Measurements from ENCODE around the gene LRRFIP2. TPM values are rescaled to one million over a fixed set of nuclear protein-coding genes. Genes with fewer than 3 reads are reported as not detected.
"Not testable (repeated sequence)": the region's sequence is repeated elsewhere in the genome, so short reads cannot be mapped to it uniquely, and the experiment has no call there.

The LRRFIP2 gene
- 42.8 TPM for total RNA-seq

DNA sequence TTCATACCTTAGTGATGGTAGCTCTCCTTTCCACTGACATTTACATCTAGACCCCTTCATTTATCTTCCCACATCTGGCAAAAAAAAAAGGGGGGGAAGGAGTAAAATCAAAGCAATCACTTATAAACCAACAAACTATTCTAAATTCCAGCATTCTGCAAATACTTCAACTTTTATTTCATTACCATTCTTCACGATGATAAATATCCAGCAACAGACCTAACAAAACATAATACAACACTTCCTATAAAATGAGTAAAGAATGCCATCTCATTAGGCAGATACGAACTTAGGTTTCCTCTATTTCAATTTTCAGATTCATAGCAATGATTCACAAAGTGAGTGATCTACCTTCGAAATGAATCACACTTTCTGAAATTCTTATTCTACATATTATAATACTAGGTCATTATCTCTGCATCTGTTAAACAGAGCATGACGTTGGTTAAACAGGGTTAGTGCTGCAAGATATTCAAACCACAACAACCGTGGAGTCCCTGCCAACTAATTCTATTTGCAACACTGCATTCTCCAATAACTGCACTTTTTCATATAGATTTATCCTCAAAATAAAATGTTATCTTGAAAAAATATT, at the start of gene LRRFIP2:
LRRFIP2 (minus strand) TSS at position 51 of the 595 bp plus-strand sequence. CDS start 25,599 bp downstream, outside the sequence.
- peaks cover 1 to 6% of the 10 kb centered on the region in 2 donors for H3K36me3 ChIP-seq
- H3K4me1 ChIP-seq = peaks cover 6 to 25% of the 10 kb centered on the region in 2 donors
- DNase-seq (ENCODE audit: low spot score in 2 of 2) = no peak
- peak within 1 kb of the TSS; percentile 96 to 98 for H3K27ac ChIP-seq
- H3K4me3 ChIP-seq = peak within 1 kb of the TSS; percentile 85 to 88
- H3K27me3 ChIP-seq = no peaks in the 10 kb centered on the region
- H3K9me3 ChIP-seq = no peaks in the 10 kb centered on the region
- TF ChIP-seq, protein P1, sequence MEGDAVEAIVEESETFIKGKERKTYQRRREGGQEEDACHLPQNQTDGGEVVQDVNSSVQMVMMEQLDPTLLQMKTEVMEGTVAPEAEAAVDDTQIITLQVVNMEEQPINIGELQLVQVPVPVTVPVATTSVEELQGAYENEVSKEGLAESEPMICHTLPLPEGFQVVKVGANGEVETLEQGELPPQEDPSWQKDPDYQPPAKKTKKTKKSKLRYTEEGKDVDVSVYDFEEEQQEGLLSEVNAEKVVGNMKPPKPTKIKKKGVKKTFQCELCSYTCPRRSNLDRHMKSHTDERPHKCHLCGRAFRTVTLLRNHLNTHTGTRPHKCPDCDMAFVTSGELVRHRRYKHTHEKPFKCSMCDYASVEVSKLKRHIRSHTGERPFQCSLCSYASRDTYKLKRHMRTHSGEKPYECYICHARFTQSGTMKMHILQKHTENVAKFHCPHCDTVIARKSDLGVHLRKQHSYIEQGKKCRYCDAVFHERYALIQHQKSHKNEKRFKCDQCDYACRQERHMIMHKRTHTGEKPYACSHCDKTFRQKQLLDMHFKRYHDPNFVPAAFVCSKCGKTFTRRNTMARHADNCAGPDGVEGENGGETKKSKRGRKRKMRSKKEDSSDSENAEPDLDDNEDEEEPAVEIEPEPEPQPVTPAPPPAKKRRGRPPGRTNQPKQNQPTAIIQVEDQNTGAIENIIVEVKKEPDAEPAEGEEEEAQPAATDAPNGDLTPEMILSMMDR (IDR thresholded peaks at IDR 0.05) = no peak
- intact Hi-C loops (cut with DNase I) = no loop called here

- TF ChIP-seq, protein P1 (IDR thresholded peaks at IDR 0.05) = no peak
- Histone ChIP-seq H3K4me1 (no peaks in the 10 kb centered on the region), H3K36me3 (no peaks in the 10 kb centered on the region), H3K27ac (no peak overlapping the region), H3K4me3 (no peak overlapping the region), H3K27me3 (no peaks in the 10 kb centered on the region), H3K9me3 (no peaks in the 10 kb centered on the region)
- intact Hi-C loops (cut with DNase I) = no loop called here
- no peak for DNase-seq (ENCODE audit: low spot score in 2 of 2)
Observed at GRCh38 chr3:37223576-37223975, 49.2 kb upstream of the LRRFIP2 start.

- TF ChIP-seq, protein P1 (IDR thresholded peaks at IDR 0.05) = no peak
- Histone ChIP-seq H3K27me3 (no peaks in the 10 kb centered on the region), H3K27ac (no peak overlapping the region), H3K36me3 (no peaks in the 10 kb centered on the region), H3K4me1 (no peaks in the 10 kb centered on the region), H3K9me3 (no peaks in the 10 kb centered on the region), H3K4me3 (no peak overlapping the region)
- DNase-seq (ENCODE audit: low spot score in 2 of 2) = no peak
- intact Hi-C loops (cut with DNase I) = no loop called here
Observed at GRCh38 chr3:37223141-37223558, 48.8 kb upstream of the LRRFIP2 start.

- H3K27ac ChIP-seq; H3K27me3 ChIP-seq; DNase-seq (ENCODE audit: low spot score in 2 of 2); H3K36me3 ChIP-seq; H3K9me3 ChIP-seq; H3K4me1 ChIP-seq; H3K4me3 ChIP-seq; intact Hi-C loops (cut with DNase I): not testable (repeated sequence)
Observed at GRCh38 chr3:37222542-37222941, 48.2 kb upstream of the LRRFIP2 start.

DNA sequence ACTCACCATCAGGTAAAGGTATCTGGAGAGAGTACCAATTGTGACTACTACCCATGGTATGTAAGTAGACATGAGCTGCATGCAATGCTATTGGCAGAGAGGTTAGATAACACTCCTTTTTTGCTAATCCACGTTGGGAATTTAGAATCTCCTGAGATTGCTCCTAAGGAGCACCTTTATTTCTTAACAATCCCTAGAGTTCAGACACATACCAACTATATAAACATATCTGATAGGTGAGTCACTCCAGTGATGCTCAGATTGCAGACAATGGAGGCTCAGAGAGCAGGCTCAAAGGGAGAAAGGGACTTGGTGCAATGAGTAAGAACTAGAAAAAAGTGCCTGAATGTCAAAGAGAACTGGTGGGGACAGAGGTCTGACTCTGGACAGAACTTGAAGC, 47.0 kb upstream of the LRRFIP2 start:
- no peaks in the 10 kb centered on the region for H3K36me3 ChIP-seq
- no peak overlapping the region for H3K27ac ChIP-seq
- peak in 1 of 2 donors; percentile 4 for DNase-seq (ENCODE audit: low spot score in 2 of 2)
- H3K27me3 ChIP-seq = no peaks in the 10 kb centered on the region
- H3K4me3 ChIP-seq = no peak overlapping the region
- H3K4me1 ChIP-seq = no peaks in the 10 kb centered on the region
- H3K9me3 ChIP-seq = no peaks in the 10 kb centered on the region
- TF ChIP-seq, protein P1 (IDR thresholded peaks at IDR 0.05) = no peak
- intact Hi-C loops (cut with DNase I) = no loop called here

DNA sequence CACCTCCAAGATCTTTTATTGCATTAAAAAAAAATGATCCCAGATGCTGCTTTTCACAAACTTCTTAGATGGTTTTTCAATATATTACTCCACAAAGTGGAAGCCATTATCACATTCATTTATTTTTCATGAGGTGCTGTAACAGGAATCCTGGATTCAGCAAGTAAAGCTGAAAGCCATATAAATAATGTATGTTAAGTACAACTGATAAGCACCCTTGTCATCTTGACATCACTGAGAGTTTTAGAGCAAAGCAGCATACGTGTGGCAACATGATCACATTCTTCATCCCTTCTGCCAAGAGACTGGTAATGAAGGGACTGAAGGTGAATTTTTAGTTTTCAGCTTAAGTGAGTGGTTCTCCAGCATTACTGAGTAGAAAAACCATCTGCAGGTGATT, 44.9 kb upstream of the LRRFIP2 start:
- no peak overlapping the region for H3K27ac ChIP-seq
- no peaks in the 10 kb centered on the region for H3K4me1 ChIP-seq
- intact Hi-C loops (cut with DNase I) = no loop called here
- H3K4me3 ChIP-seq = no peak overlapping the region
- TF ChIP-seq, protein P1 (IDR thresholded peaks at IDR 0.05) = no peak
- H3K9me3 ChIP-seq = no peaks in the 10 kb centered on the region
- H3K27me3 ChIP-seq = no peaks in the 10 kb centered on the region
- DNase-seq (ENCODE audit: low spot score in 2 of 2) = no peak
- no peaks in the 10 kb centered on the region for H3K36me3 ChIP-seq

Data from ascending aorta (tissue), 2 donors.